ENCODE results near the gene SLC17A1. TPM values are rescaled to one million over a fixed set of nuclear protein-coding genes. Genes with fewer than 3 reads are reported as not detected.

SLC17A1 gene
- total and polyA plus RNA-seq, 12 donors = 0.06 to 1.0 (median 0.23) TPM; not detected in 7

DNA sequence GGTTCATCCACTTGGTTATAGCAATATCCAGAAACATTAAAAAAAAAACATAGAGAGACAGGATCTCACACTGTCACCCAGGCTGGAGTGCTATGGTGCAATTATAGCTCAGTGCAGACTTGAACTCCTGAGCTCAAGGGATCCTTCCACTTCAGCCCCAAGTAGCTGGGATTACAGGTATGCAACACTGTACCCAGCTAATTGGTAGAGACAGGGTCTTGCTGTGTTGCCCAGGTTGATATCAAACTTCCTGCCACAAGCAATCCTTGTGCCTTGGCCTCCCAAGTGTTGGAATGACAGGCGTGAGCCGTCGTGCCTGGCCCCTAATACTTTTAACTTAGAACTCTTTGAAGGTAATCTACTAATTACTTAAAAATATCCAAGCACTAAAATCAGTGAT lies 818 bp upstream of the SLC17A1 start:
- no peaks in the 10 kb centered on the region for H3K27me3 ChIP-seq
- H3K9me3 ChIP-seq (replicated peaks in 1 of 3) = no peaks in the 10 kb centered on the region
- DNase-seq = no peak
- no peak overlapping the region for H3K4me3 ChIP-seq
- H3K27ac ChIP-seq = no peak overlapping the region
- intact Hi-C loops (cut with DNase I) = no loop called here
- TF ChIP-seq, protein P1, sequence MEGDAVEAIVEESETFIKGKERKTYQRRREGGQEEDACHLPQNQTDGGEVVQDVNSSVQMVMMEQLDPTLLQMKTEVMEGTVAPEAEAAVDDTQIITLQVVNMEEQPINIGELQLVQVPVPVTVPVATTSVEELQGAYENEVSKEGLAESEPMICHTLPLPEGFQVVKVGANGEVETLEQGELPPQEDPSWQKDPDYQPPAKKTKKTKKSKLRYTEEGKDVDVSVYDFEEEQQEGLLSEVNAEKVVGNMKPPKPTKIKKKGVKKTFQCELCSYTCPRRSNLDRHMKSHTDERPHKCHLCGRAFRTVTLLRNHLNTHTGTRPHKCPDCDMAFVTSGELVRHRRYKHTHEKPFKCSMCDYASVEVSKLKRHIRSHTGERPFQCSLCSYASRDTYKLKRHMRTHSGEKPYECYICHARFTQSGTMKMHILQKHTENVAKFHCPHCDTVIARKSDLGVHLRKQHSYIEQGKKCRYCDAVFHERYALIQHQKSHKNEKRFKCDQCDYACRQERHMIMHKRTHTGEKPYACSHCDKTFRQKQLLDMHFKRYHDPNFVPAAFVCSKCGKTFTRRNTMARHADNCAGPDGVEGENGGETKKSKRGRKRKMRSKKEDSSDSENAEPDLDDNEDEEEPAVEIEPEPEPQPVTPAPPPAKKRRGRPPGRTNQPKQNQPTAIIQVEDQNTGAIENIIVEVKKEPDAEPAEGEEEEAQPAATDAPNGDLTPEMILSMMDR (IDR thresholded peaks at IDR 0.05) = no peak
- TF ChIP-seq POLR2A (IDR thresholded peaks at IDR 0.05) = no peak
- WGBS, 4 donors = 80 to 93% (median 88%) methylated on average over 3 of the region's 3 CpGs
- H3K36me3 ChIP-seq (replicated peaks in 1 of 2) = no peaks in the 10 kb centered on the region
- H3K4me1 ChIP-seq (replicated peaks in 1 of 2) = no peaks in the 10 kb centered on the region

GRCh38 chr6:25832307-25832662 lies 433 bp upstream of the SLC17A1 start:
- no peak overlapping the region for H3K4me3 ChIP-seq
- H3K27ac ChIP-seq = no peak overlapping the region
- DNase-seq = no peak
- no peaks in the 10 kb centered on the region for H3K36me3 ChIP-seq (replicated peaks in 1 of 2)
- no peaks in the 10 kb centered on the region for H3K27me3 ChIP-seq
- TF ChIP-seq, protein P1 (IDR thresholded peaks at IDR 0.05) = no peak
- no peak for TF ChIP-seq POLR2A (IDR thresholded peaks at IDR 0.05)
- intact Hi-C loops (cut with DNase I) = no loop called here
- H3K4me1 ChIP-seq (replicated peaks in 1 of 2) = no peaks in the 10 kb centered on the region
- no peaks in the 10 kb centered on the region for H3K9me3 ChIP-seq (replicated peaks in 1 of 3)

GRCh38 chr6:25830458-25830857 lies 1.4 kb downstream of the SLC17A1 start:
- TF ChIP-seq POLR2A (IDR thresholded peaks at IDR 0.05) = no peak
- TF ChIP-seq, protein P1 (IDR thresholded peaks at IDR 0.05) = no peak
- H3K4me1 ChIP-seq (replicated peaks in 1 of 2) = no peaks in the 10 kb centered on the region
- H3K27me3 ChIP-seq = no peaks in the 10 kb centered on the region
- H3K27ac ChIP-seq = no peak overlapping the region
- H3K4me3 ChIP-seq = no peak overlapping the region
- no peaks in the 10 kb centered on the region for H3K9me3 ChIP-seq (replicated peaks in 1 of 3)
- DNase-seq = no peak
- intact Hi-C loops (cut with DNase I) = no loop called here
- WGBS, 4 donors = 65 to 76% (median 72%) methylated on average over 4 of the region's 4 CpGs
- no peaks in the 10 kb centered on the region for H3K36me3 ChIP-seq (replicated peaks in 1 of 2)

- H3K27me3 ChIP-seq = no peaks in the 10 kb centered on the region
- intact Hi-C loops (cut with DNase I) = no loop called here
- no peak for TF ChIP-seq POLR2A (IDR thresholded peaks at IDR 0.05)
- TF ChIP-seq, protein P1 (IDR thresholded peaks at IDR 0.05) = no peak
- H3K9me3 ChIP-seq (replicated peaks in 1 of 3) = no peaks in the 10 kb centered on the region
- H3K4me3 ChIP-seq = no peak overlapping the region
- WGBS, 4 donors = 85 to 97% (median 94%) methylated on average over 1 of the region's 1 CpG
- no peak overlapping the region for H3K27ac ChIP-seq
- no peak for DNase-seq
- no peaks in the 10 kb centered on the region for H3K36me3 ChIP-seq (replicated peaks in 1 of 2)
- no peaks in the 10 kb centered on the region for H3K4me1 ChIP-seq (replicated peaks in 1 of 2)
Observed at GRCh38 chr6:25829375-25829774, 2.5 kb downstream of the SLC17A1 start.

All from adrenal gland (tissue), 12 donors.